Mesenchymal stem cell (in vitro differentiated cells and primary cell): ENCODE data around the gene RTF1.

Source experiments
- DNase-seq: peaks from one replicate; pipeline ENCODE4 v3.0.0-alpha.2; 2013
- H2AFZ ChIP-seq: one replicate; pipeline ENCODE4 v1.6.1; 2013; ENCODE audit warnings: low read depth, mild to moderate bottlenecking, control low read depth, inconsistent platforms, low read length, moderate library complexity
- H2AK5ac ChIP-seq: 2 replicates; pipeline ENCODE4 v1.6.1; 2013; ENCODE audit warnings: low read length, moderate library complexity, mild to moderate bottlenecking, inconsistent platforms; ENCODE audit not compliant: severe bottlenecking
- H2BK120ac ChIP-seq: one replicate; pipeline ENCODE4 v1.6.1; 2013; ENCODE audit warnings: low read depth, mild to moderate bottlenecking, inconsistent platforms, low read length, moderate library complexity
- H2BK12ac ChIP-seq, 2 experiments: one replicate each; pipeline ENCODE4 v1.6.1; 2013; ENCODE audit warnings: inconsistent platforms in 2 of 2, low read length in 2 of 2, mild to moderate bottlenecking in 2 of 2, moderate library complexity in 2 of 2, control low read depth in 1 of 2
- H2BK15ac ChIP-seq: one replicate; pipeline ENCODE4 v1.6.1; 2013; ENCODE audit warnings: mild to moderate bottlenecking, low read depth, inconsistent platforms; ENCODE audit not compliant: poor library complexity, severe bottlenecking
- H2BK5ac ChIP-seq: 2 replicates; pipeline ENCODE4 v1.6.1; 2013; ENCODE audit warnings: low read depth, mild to moderate bottlenecking, low read length, control low read depth, inconsistent platforms; ENCODE audit not compliant: poor library complexity, severe bottlenecking
- H3K14ac ChIP-seq, 2 experiments: one replicate each; pipeline ENCODE4 v1.6.1; 2013; ENCODE audit warnings: inconsistent platforms in 2 of 2, low read length in 2 of 2, control low read depth in 1 of 2, mild to moderate bottlenecking in 1 of 2, moderate library complexity in 1 of 2
- H3K18ac ChIP-seq, 2 experiments: one replicate each; pipeline ENCODE4 v1.6.1; 2013; ENCODE audit warnings: inconsistent platforms in 2 of 2, low read length in 2 of 2, control low read depth in 1 of 2, low read depth in 1 of 2, mild to moderate bottlenecking in 1 of 2
- H3K23ac ChIP-seq, 2 experiments: one replicate each; pipeline ENCODE4 v1.6.1; 2013; ENCODE audit warnings: inconsistent platforms in 2 of 2, low read length in 2 of 2, mild to moderate bottlenecking in 2 of 2, moderate library complexity in 2 of 2, control low read depth in 1 of 2
- H3K27ac ChIP-seq: 2 replicates; pipeline ENCODE4 v1.5.1; 2013; ENCODE audit warnings: mild to moderate bottlenecking, moderate library complexity, low read length, control low read depth, inconsistent platforms; ENCODE audit not compliant: poor library complexity, severe bottlenecking
- H3K27me3 ChIP-seq, 2 experiments: 2 replicates each; pipeline versions ENCODE4 v1.6.1 to v1.7.0; 2013; ENCODE audit warnings: low read length in 2 of 2, mild to moderate bottlenecking in 2 of 2, moderate library complexity in 2 of 2, control low read depth in 1 of 2, inconsistent platforms in 1 of 2; ENCODE audit not compliant: control insufficient read depth in 1 of 2, insufficient read depth in 1 of 2
- H3K36me3 ChIP-seq, 2 experiments: 2 replicates each; pipeline versions ENCODE4 v1.6.1 to v1.7.0; 2013; ENCODE audit warnings: low read length in 2 of 2, control low read depth in 1 of 2, inconsistent platforms in 1 of 2, low read depth in 1 of 2, mild to moderate bottlenecking in 1 of 2; ENCODE audit not compliant: insufficient read depth in 2 of 2, control insufficient read depth in 1 of 2
- H3K4ac ChIP-seq, 2 experiments: one replicate each; pipeline ENCODE4 v1.6.1; 2013; ENCODE audit warnings: inconsistent platforms in 2 of 2, low read length in 2 of 2, mild to moderate bottlenecking in 2 of 2, moderate library complexity in 2 of 2, control low read depth in 1 of 2, low read depth in 1 of 2
- H3K4me1 ChIP-seq: 2 replicates; pipeline ENCODE4 v1.6.1; 2013; ENCODE audit warnings: low read depth, low read length, control low read depth; ENCODE audit not compliant: control insufficient read depth, insufficient read depth
- H3K4me2 ChIP-seq: 2 replicates; pipeline ENCODE4 v1.6.1; 2013; ENCODE audit warnings: low read length, mild to moderate bottlenecking, inconsistent platforms; ENCODE audit not compliant: poor library complexity, severe bottlenecking
- H3K4me3 ChIP-seq, 2 experiments: 2 replicates each; pipeline versions ENCODE4 v1.5.1 to v1.7.0; 2013; ENCODE audit warnings: low read length in 2 of 2, mild to moderate bottlenecking in 2 of 2, control low read depth in 1 of 2, low read depth in 1 of 2; ENCODE audit not compliant: insufficient read depth in 1 of 2
- H3K79me1 ChIP-seq: replicated peaks from 2 replicates; pipeline ENCODE4 v1.6.1; 2013; ENCODE audit warnings: mild to moderate bottlenecking, control low read depth, low read length, inconsistent platforms; ENCODE audit not compliant: poor library complexity, severe bottlenecking
- H3K9ac ChIP-seq: 2 replicates; pipeline ENCODE4 v1.7.0; 2013; ENCODE audit warnings: mild to moderate bottlenecking, low read length, moderate library complexity
- H3K9me3 ChIP-seq: 2 replicates; pipeline ENCODE4 v1.7.0; 2013; ENCODE audit warnings: mild to moderate bottlenecking, low read length; ENCODE audit not compliant: control insufficient read depth
- H4K8ac ChIP-seq: one replicate; pipeline ENCODE4 v1.6.1; 2013; ENCODE audit warnings: inconsistent platforms, mild to moderate bottlenecking, low read length, moderate library complexity
- H4K91ac ChIP-seq: one replicate; pipeline ENCODE4 v1.6.1; 2013; ENCODE audit warnings: mild to moderate bottlenecking, low read length, inconsistent platforms
- WGBS: methylation state at CpG from one replicate; pipeline ENCODE4 v1.1.7; 2013; ENCODE audit warnings: mixed read lengths; 5-methylcytosine and 5-hydroxymethylcytosine counted together

RTF1 gene

GRCh38 chr15:41445399-41445798 lies 28.5 kb downstream of the RTF1 start:
- Histone ChIP-seq H4K8ac (no peak overlapping the region), H3K79me1 (peaks cover 24% of the 10 kb centered on the region), H2BK15ac (no peak overlapping the region), H4K91ac (no peak overlapping the region), H3K36me3 (peaks cover 15 to 38% of the 10 kb centered on the region in 2 experiments), H3K9ac (no peak overlapping the region), H2BK5ac (no peak overlapping the region), H3K18ac (no peak overlapping the region), H3K4ac (no peak overlapping the region), H3K27ac (no peak overlapping the region), H3K9me3 (no peaks in the 10 kb centered on the region), H3K4me3 (no peak overlapping the region), H3K14ac (no peak overlapping the region), H2BK12ac (no peak overlapping the region), H2AFZ (no peak overlapping the region), H2AK5ac (no peak overlapping the region), H3K23ac (no peak overlapping the region), H3K4me1 (no peaks in the 10 kb centered on the region), H3K4me2 (no peak overlapping the region), H3K27me3 (no peaks in the 10 kb centered on the region), H2BK120ac (no peak overlapping the region)
- DNase-seq: no peak

- Histone ChIP-seq H3K27me3 (no peaks in the 10 kb centered on the region), H3K4me3 (no peak overlapping the region), H2AFZ (no peak overlapping the region), H3K79me1 (peaks cover 20% of the 10 kb centered on the region), H3K18ac (no peak overlapping the region), H3K4me1 (no peaks in the 10 kb centered on the region), H2BK5ac (no peak overlapping the region), H4K91ac (no peak overlapping the region), H3K23ac (no peak overlapping the region), H2BK12ac (no peak overlapping the region), H2BK120ac (no peak overlapping the region), H3K14ac (no peak overlapping the region), H4K8ac (no peak overlapping the region), H3K9me3 (no peaks in the 10 kb centered on the region), H3K36me3 (peaks cover 34 to 69% of the 10 kb centered on the region in 2 experiments), H2BK15ac (no peak overlapping the region), H2AK5ac (no peak overlapping the region), H3K27ac (no peak overlapping the region), H3K9ac (no peak overlapping the region), H3K4me2 (no peak overlapping the region), H3K4ac (no peak overlapping the region)
- peak; percentile 54 for DNase-seq
- WGBS: 26% methylated on average over 2 of the region's 4 CpGs
These were observed 45.3 kb downstream of the RTF1 start for GRCh38 chr15:41462084-41462795.

GRCh38 chr15:41464889-41465580 lies 48.1 kb downstream of the RTF1 start:
- no peak for DNase-seq
- no peak overlapping the region for H3K14ac ChIP-seq
- no peaks in the 10 kb centered on the region for H3K9me3 ChIP-seq
- no peak overlapping the region for H3K23ac ChIP-seq
- no peak overlapping the region for H2AK5ac ChIP-seq
- no peak overlapping the region for H3K9ac ChIP-seq
- no peak overlapping the region for H3K18ac ChIP-seq
- H3K79me1 ChIP-seq: peaks cover 25% of the 10 kb centered on the region
- no peak overlapping the region for H2AFZ ChIP-seq
- H3K4me2 ChIP-seq: no peak overlapping the region
- H2BK120ac ChIP-seq: no peak overlapping the region
- H2BK12ac ChIP-seq: no peak overlapping the region
- peaks cover 32 to 66% of the 10 kb centered on the region in 2 experiments for H3K36me3 ChIP-seq
- H3K4me1 ChIP-seq: peaks cover 1% of the 10 kb centered on the region
- H4K8ac ChIP-seq: no peak overlapping the region
- H3K4me3 ChIP-seq: no peak overlapping the region
- no peak overlapping the region for H3K4ac ChIP-seq
- no peak overlapping the region for H4K91ac ChIP-seq
- no peak overlapping the region for H2BK5ac ChIP-seq
- H3K27me3 ChIP-seq: no peaks in the 10 kb centered on the region
- 82% methylated on average over 9 of the region's 9 CpGs for WGBS
- no peak overlapping the region for H2BK15ac ChIP-seq
- no peak overlapping the region for H3K27ac ChIP-seq

DNA sequence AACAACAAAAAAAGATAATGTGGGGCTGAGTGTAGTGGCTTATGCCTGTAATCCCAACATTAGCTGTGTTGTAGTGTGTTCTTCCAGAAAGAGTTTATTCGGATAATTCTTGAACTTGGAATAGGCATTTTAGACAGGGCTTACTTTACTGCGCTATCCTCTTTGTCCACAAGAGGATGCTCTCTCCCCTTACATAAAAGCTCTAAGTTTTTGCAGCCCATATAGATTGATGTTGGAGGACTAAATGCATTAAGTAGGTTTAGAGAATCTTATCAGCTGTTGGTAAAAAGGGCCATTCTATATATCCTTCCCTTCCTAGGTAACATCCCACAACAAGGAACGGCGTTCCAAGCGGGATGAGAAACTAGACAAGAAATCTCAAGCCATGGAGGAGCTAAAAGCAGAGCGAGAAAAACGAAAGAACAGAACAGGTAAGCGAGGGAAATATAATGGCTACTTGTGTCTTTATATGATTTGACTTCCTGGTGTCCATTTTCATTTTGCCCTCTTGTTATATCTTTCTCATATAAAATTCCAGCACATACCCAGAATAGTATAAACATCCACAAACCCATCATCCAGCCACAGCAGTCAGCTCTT lies 49.0 kb downstream of the RTF1 start:
- no peak overlapping the region for H3K23ac ChIP-seq
- H2AFZ ChIP-seq: no peak overlapping the region
- peaks cover 35 to 72% of the 10 kb centered on the region in 2 experiments for H3K36me3 ChIP-seq
- H3K4ac ChIP-seq: no peak overlapping the region
- no peak overlapping the region for H4K8ac ChIP-seq
- peaks cover 1% of the 10 kb centered on the region for H3K4me1 ChIP-seq
- no peak overlapping the region for H2AK5ac ChIP-seq
- no peak overlapping the region for H4K91ac ChIP-seq
- 94% methylated on average over 7 of the region's 8 CpGs for WGBS
- H2BK12ac ChIP-seq: no peak overlapping the region
- H3K18ac ChIP-seq: no peak overlapping the region
- no peak overlapping the region for H3K4me3 ChIP-seq
- H3K79me1 ChIP-seq: peaks cover 25% of the 10 kb centered on the region
- no peak overlapping the region for H3K4me2 ChIP-seq
- no peak overlapping the region for H3K9ac ChIP-seq
- H2BK120ac ChIP-seq: no peak overlapping the region
- H3K27me3 ChIP-seq: no peaks in the 10 kb centered on the region
- H3K9me3 ChIP-seq: no peaks in the 10 kb centered on the region
- peak; percentile 70 for DNase-seq
- H2BK5ac ChIP-seq: no peak overlapping the region
- no peak overlapping the region for H3K27ac ChIP-seq
- no peak overlapping the region for H3K14ac ChIP-seq
- H2BK15ac ChIP-seq: no peak overlapping the region
